Adrenal gland (tissue), 12 donors: ENCODE results near the gene ZMIZ2. TPM values are rescaled to one million over a fixed set of nuclear protein-coding genes. Genes with fewer than 3 reads are reported as not detected.

Experiments used
- DNase-seq, 7 donors: peaks; one replicate each; pipeline ENCODE4 v3.0.0-alpha.2; 2019 to 2020
- H3K27ac ChIP-seq, 5 donors: fragments of 200-600 bp; sonication (generic) in 4 of 5; 1 replicate in 3 of 5; 2 replicates in 2 of 5; pipeline versions ENCODE4 v1.5.1 to v1.8.0; 2016 to 2020; ENCODE audit warnings: mild to moderate bottlenecking in 1 of 5
- H3K27me3 ChIP-seq: fragments of 200-600 bp; 2 replicates; pipeline ENCODE4 v1.8.0; 2021
- H3K36me3 ChIP-seq, 2 donors: fragments of 200-600 bp; replicated peaks in 1 of 2; 1 replicate in 1 of 2; 2 replicates in 1 of 2; pipeline versions ENCODE4 v1.5.1 to v1.8.0; 2018 to 2022
- H3K4me1 ChIP-seq, 2 donors: fragments of 200-600 bp; replicated peaks in 1 of 2; 1 replicate in 1 of 2; 2 replicates in 1 of 2; pipeline versions ENCODE4 v1.5.1 to v1.8.0; 2018 to 2021
- H3K4me3 ChIP-seq, 4 donors: fragments of 200-600 bp; sonication (generic) in 3 of 4; one replicate each; pipeline ENCODE4 v1.5.1; 2016 to 2018
- H3K9me3 ChIP-seq, 3 donors: fragments of 200-600 bp; sonication (generic) in 1 of 3; replicated peaks in 1 of 3; 1 replicate in 2 of 3; 2 replicates in 1 of 3; pipeline versions ENCODE4 v1.5.1 to v1.8.0; 2016 to 2021
- POLR2A ChIP-seq, 2 donors: fragments of 450-650 bp; IDR thresholded peaks; one replicate each; pipeline ENCODE4 v1.6.1; 2017; ENCODE audit warnings: antibody characterized with exemption in 2 of 2, mild to moderate bottlenecking in 2 of 2, moderate library complexity in 1 of 2
- WGBS, 4 donors: extraction: QIAGEN DNeasy Blood & Tissue Kit in 2 of 4; methylation state at CpG; one replicate each; pipeline versions ENCODE4 v1.1.5 to v1.1.7; 2013 to 2017; 5-methylcytosine and 5-hydroxymethylcytosine counted together
- intact Hi-C, 2 donors: fragments of 100-400 bp; cut with DNase I; formaldehyde crosslinking; loops; one replicate each; pipeline versions ENCODE4 v1.14.1 to v1.15.0; 2022 to 2023
- polyA plus RNA-seq, 3 donors: library from polyadenylated mRNA; stranded (reverse); fragments of 200-250 nt in 2 of 3; fragments of 350-450 nt in 1 of 3; fragmentation: Illumina TruSeq in 1 of 3; extraction: RNeasy Lipid Tissue Mini Kit (QIAGEN cat#74804) in 1 of 3; gene quantifications; one replicate each; pipeline ENCODE4 v1.2.3, GENCODE V29; 2013 to 2014
- total RNA-seq, 9 donors: library from RNA; depleted of rRNA in 4 of 9; stranded (reverse); fragments of >200 nt in 4 of 9; fragments of 120-200 nt in 1 of 9; fragmentation: NEBNext Ultra II Directional in 1 of 9; extraction: Animal tissue kit (Norgen Biotek cat#: 25700) in 1 of 9; gene quantifications; one replicate each; pipeline versions ENCODE4 v1.1.0 to v1.2.4, GENCODE V29; 2013 to 2023
- TF ChIP-seq, protein P1 (sequence below), 6 experiments: fragments of 450-650 bp in 4 of 6; fragments of 200-600 bp in 2 of 6; sonication (generic) in 1 of 6; IDR thresholded peaks; 1 replicate in 5 of 6; 2 replicates in 1 of 6; pipeline versions ENCODE4 v1.5.1 to v1.8.0; 2016 to 2021; ENCODE audit warnings: antibody characterized with exemption in 6 of 6, mild to moderate bottlenecking in 2 of 6, moderate library complexity in 1 of 6
- donor health status: healthy with polysubstance abuse.
- donor health status: Bipolar disorder and iron deficiency.
- donor health status: DM: yes; HTN: yes; CAD: no.
- donor health status: DM: no; HTN: no; CAD: no.
- donor health status: DM: no; HTN: no; CAD: no.
- donor health status: DM: yes; HTN: yes; CAD: no.

ZMIZ2 gene
- total and polyA plus RNA-seq, 12 donors = 7.9 to 280 (median 53.7) TPM

DNA sequence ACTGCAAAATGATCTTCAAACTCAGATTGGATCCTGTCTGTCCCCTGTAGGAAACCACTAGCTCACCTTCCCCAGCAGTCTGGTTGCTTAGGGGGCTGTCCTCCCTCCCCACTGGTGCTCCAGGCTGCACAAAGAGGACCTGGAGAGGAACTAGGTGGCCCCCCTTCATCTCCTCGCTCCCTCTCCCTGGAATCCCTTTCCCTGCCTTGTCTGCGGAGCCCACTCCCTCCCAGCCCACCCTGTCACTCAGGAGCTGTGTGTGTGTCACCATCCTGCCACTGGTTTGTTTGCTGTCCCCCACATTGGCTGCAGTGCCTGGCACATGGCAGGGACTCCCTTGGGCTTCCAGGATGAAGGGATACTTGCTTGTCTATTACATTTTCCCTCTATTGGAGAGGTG is 35.5 kb upstream of the ZMIZ2 start:
- Histone ChIP-seq H3K4me3 (no peak overlapping the region), H3K27ac (no peak overlapping the region), H3K36me3 (peaks cover 0 to 4% of the 10 kb centered on the region in 2 donors), H3K9me3 (no peaks in the 10 kb centered on the region), H3K4me1 (peaks cover 0 to 5% of the 10 kb centered on the region in 2 donors), H3K27me3 (no peaks in the 10 kb centered on the region)
- TF ChIP-seq, protein P1, sequence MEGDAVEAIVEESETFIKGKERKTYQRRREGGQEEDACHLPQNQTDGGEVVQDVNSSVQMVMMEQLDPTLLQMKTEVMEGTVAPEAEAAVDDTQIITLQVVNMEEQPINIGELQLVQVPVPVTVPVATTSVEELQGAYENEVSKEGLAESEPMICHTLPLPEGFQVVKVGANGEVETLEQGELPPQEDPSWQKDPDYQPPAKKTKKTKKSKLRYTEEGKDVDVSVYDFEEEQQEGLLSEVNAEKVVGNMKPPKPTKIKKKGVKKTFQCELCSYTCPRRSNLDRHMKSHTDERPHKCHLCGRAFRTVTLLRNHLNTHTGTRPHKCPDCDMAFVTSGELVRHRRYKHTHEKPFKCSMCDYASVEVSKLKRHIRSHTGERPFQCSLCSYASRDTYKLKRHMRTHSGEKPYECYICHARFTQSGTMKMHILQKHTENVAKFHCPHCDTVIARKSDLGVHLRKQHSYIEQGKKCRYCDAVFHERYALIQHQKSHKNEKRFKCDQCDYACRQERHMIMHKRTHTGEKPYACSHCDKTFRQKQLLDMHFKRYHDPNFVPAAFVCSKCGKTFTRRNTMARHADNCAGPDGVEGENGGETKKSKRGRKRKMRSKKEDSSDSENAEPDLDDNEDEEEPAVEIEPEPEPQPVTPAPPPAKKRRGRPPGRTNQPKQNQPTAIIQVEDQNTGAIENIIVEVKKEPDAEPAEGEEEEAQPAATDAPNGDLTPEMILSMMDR (IDR thresholded peaks at IDR 0.05) = no peak
- no peak for TF ChIP-seq POLR2A (IDR thresholded peaks at IDR 0.05)
- no peak for DNase-seq
- intact Hi-C loops = no loop called here
- 81 to 97% (median 91%) methylated on average over 2 of the region's 2 CpGs for WGBS, 4 donors

DNA sequence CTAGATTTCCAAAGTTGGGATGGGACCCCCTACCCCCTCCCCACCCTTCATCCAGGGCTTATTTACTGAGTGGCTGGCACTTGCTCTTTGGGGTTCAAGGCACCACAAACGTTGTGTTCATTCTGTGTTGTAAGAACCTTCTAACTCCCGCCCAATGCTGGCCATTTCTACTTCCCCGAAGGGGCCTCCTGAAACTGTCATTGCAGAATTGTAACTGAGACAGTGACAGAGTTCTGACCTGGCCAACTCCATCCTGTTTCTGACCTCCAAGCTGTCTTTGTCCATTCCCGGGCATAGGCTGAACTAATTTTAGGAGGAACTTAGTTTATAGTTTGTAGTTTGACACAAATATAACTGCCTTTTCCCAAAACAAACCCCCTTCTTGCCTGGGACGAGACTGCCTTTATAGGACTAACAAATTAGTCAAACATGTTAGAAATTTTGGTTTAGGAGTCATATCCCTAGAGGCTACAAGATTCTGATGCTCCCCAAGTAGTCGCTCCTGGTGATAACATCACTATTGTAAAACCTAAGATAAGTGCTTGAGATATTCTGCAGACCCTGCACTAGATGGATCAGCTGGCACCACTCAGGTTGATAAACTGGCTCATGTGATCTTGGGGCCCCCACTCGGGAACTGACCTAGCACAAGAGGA is 34.8 kb upstream of the ZMIZ2 start:
- intact Hi-C loops = no loop called here
- no peak for DNase-seq
- Histone ChIP-seq H3K4me1 (peaks cover 0 to 5% of the 10 kb centered on the region in 2 donors), H3K36me3 (no peaks in the 10 kb centered on the region), H3K9me3 (no peaks in the 10 kb centered on the region), H3K27me3 (no peaks in the 10 kb centered on the region), H3K4me3 (no peak overlapping the region), H3K27ac (no peak overlapping the region)
- WGBS, 4 donors = 46 to 66% (median 58%) methylated on average over 6 to 7 of the region's 7 CpGs
- TF ChIP-seq, protein P1 (IDR thresholded peaks at IDR 0.05) = no peak
- TF ChIP-seq POLR2A (IDR thresholded peaks at IDR 0.05) = no peak

DNA sequence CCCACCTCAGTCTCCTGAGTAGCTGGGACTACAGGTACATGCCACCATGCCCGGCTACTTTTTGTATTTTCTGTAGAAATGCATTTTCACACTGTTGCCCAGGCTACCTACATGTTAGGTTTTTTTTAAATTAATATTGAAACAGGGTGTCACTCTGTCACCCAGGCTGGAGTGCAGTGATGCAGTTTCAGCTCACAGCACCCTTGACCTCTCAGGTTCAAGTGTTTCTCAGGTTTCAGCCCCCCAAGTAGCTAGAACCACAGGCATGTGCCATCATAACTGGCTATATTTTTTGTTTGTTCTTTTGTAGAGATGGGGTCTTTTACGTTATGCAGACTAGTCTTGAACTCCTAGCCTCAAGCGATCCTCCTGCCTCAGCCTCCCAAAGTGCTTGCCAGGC is 32.4 kb upstream of the ZMIZ2 start:
- Histone ChIP-seq H3K4me1 (peaks cover 0 to 5% of the 10 kb centered on the region in 2 donors), H3K36me3 (no peaks in the 10 kb centered on the region), H3K4me3 (no peak overlapping the region), H3K9me3 (peaks cover 0 to 7% (median 0%) of the 10 kb centered on the region in 3 donors), H3K27ac (no peak overlapping the region), H3K27me3 (no peaks in the 10 kb centered on the region)
- DNase-seq = no peak
- intact Hi-C loops = no loop called here
- no peak for TF ChIP-seq POLR2A (IDR thresholded peaks at IDR 0.05)
- TF ChIP-seq, protein P1 (IDR thresholded peaks at IDR 0.05) = no peak
- WGBS, 4 donors = 91 to 95% (median 93%) methylated on average over 3 of the region's 3 CpGs

DNA sequence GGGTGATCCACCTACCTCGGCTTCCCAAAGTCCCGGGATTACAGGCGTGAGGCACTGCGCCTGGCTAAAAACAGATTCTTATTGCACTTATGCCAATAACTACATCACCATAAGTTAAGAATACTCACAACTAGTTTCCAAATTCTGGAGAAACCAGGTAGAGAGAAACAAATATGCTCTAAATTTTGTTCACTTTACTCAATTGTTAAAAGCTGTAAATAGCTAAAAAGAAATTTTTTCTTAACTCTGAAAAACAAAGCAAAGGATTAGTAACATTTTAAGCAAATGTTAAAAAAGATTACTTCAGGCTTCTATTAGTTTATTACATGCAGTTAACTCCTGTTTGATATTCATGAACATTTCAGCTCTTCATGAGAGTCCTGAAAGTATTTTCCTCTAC is 28.3 kb upstream of the ZMIZ2 start:
- no peak overlapping the region for H3K4me3 ChIP-seq
- WGBS, 4 donors = 85 to 96% (median 93%) methylated on average over 4 of the region's 4 CpGs
- intact Hi-C loops = no loop called here
- no peak overlapping the region for H3K27ac ChIP-seq
- H3K27me3 ChIP-seq = no peaks in the 10 kb centered on the region
- peaks cover 0 to 5% of the 10 kb centered on the region in 2 donors for H3K4me1 ChIP-seq
- TF ChIP-seq, protein P1 (IDR thresholded peaks at IDR 0.05) = no peak
- TF ChIP-seq POLR2A (IDR thresholded peaks at IDR 0.05) = no peak
- peaks cover 0 to 7% (median 0%) of the 10 kb centered on the region in 3 donors for H3K9me3 ChIP-seq
- no peak for DNase-seq
- H3K36me3 ChIP-seq = no peaks in the 10 kb centered on the region
